ENCODE data around the gene PPP2R2D. TPM values are rescaled to one million over a fixed set of nuclear protein-coding genes. Genes with fewer than 3 reads are reported as not detected.

The PPP2R2D gene
- total RNA-seq, 2 experiments from 2014 or later, result 31.6 to 32.3 TPM

DNA sequence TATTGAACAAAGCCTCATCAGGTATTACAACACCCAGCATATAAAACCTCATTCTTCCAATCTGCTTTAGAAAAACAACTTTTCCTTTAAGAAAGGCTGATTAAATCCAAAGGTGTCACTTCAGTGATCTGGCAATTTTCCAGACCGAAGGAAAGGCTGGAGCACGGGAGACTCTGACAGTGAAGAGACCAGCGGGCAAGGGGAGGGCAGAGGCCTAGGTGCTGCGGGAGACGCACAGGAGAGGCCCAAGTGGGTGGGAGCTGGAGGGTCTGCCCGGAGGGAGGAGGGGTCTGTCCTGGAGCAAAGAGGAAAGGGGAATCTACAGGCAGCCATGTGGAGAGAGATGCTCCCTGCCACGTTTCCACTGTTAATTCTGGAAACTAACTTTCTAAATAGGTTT is 24.3 kb upstream of the PPP2R2D start:
- intact Hi-C loops (cut with micrococcal nuclease), result no loop called here
- peaks cover 19% of the 10 kb centered on the region for H3K27me3 Mint-ChIP-seq
- DNase-seq, result no peak
- H3K36me3 Mint-ChIP-seq (ENCODE audit: low read depth), result no peaks in the 10 kb centered on the region
- POLR2A ChIA-PET, result no interaction called here
- no peak overlapping the region for H3K27ac Mint-ChIP-seq
- TF ChIP-seq, protein P1, sequence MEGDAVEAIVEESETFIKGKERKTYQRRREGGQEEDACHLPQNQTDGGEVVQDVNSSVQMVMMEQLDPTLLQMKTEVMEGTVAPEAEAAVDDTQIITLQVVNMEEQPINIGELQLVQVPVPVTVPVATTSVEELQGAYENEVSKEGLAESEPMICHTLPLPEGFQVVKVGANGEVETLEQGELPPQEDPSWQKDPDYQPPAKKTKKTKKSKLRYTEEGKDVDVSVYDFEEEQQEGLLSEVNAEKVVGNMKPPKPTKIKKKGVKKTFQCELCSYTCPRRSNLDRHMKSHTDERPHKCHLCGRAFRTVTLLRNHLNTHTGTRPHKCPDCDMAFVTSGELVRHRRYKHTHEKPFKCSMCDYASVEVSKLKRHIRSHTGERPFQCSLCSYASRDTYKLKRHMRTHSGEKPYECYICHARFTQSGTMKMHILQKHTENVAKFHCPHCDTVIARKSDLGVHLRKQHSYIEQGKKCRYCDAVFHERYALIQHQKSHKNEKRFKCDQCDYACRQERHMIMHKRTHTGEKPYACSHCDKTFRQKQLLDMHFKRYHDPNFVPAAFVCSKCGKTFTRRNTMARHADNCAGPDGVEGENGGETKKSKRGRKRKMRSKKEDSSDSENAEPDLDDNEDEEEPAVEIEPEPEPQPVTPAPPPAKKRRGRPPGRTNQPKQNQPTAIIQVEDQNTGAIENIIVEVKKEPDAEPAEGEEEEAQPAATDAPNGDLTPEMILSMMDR (IDR thresholded peaks at IDR 0.05), result no peak
- ATAC-seq, result no peak
- CTCF ChIA-PET, result interaction anchor here (1.6 to 2.1 kb wide), 2 partner anchors 9 to 146 kb away, joined by 5 to 9 read pairs; no protein-coding TSS in a partner anchor
- H3K9me3 Mint-ChIP-seq, result no peaks in the 10 kb centered on the region
- H3K4me3 Mint-ChIP-seq, result no peak overlapping the region
- peaks cover 4% of the 10 kb centered on the region for H3K4me1 Mint-ChIP-seq (ENCODE audit: low read depth)

DNA sequence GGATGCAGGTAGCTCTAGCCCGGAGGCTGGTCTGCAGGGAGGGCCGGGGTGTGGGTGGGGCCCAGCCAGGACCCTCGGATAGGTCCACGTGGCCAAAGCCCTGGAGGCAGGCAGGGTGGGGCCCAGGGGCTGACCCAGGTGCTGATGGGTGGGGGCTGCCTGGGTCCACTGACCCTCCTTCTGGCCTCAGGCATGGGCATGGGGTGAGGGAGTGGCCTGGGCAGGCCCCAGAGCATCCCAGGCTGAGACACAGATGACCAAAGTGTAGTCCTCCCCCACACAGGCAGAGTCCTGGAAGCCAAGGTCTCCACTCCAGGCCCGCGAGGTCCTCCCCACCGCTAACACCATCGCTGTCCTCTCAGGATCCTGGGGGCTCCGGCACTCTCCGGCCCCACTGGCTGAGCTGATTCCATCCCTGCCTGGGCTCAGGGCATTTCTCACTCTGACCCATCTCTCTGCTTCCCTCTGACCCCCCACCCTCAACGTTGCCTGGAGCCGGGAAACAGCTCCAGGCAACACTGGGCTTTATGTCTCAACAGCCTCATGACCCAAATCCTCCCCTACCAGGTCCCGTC is 20.7 kb upstream of the PPP2R2D start:
- intact Hi-C loops (cut with micrococcal nuclease), result loop anchor here (10.0 kb wide), 1 partner anchor 65 kb away; no protein-coding TSS in a partner anchor
- TF ChIP-seq, protein P1 (IDR thresholded peaks at IDR 0.05), result no peak
- Mint-ChIP-seq H3K9me3 (no peaks in the 10 kb centered on the region), H3K27ac (no peak overlapping the region), H3K27me3 (peaks cover 19% of the 10 kb centered on the region), H3K36me3 (ENCODE audit: low read depth) (no peaks in the 10 kb centered on the region), H3K4me1 (ENCODE audit: low read depth) (no peaks in the 10 kb centered on the region), H3K4me3 (no peak overlapping the region)
- POLR2A ChIA-PET, result no interaction called here
- DNase-seq, result no peak
- CTCF ChIA-PET, result interaction anchor here (1.0 to 1.5 kb wide), 2 partner anchors 10 to 143 kb away, joined by 3 to 5 read pairs; no protein-coding TSS in a partner anchor
- no peak for ATAC-seq

DNA sequence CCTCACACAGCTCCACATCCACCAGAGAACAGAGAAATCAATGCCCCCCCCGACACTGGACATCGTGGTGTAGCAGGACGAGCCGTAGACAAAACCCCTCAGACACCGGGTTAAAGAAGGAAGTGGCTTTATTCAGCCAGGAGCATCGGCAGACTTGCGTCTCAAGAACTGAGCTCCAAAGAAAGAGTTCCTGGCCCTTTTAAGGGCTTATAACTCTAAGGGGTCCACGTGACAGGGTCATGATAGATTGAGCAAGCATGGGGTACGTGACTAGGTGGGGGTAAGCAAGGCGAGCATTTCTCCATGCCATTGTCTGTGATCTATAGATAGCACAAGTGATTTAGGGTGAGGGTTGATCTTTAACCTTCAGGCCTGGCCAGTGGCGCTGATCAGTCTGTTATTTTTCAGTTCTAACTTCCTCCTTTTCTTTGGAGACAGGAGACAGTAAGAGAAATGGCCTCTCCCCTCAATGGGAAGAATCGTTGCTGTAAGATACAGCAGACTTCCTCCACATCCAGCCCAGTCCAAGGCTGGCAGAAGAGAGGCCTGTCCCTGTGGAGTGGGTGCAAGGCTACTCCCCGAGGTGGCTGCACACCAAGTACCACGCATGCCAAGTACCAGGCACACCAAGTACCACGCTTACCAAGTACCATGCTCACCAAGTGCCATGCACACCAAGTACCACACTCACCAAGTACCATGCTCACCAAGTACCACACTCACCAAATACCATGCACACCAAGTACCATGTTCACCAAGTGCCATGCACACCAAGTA is 19.5 kb upstream of the PPP2R2D start:
- DNase-seq (no peak), ATAC-seq (no peak)
- Mint-ChIP-seq H3K9me3 (no peaks in the 10 kb centered on the region), H3K27me3 (peaks cover 14% of the 10 kb centered on the region), H3K4me1 (ENCODE audit: low read depth) (peaks cover 3% of the 10 kb centered on the region), H3K27ac (no peak overlapping the region), H3K36me3 (ENCODE audit: low read depth) (no peaks in the 10 kb centered on the region), H3K4me3 (no peak overlapping the region)
- intact Hi-C loops (cut with micrococcal nuclease), result loop anchor here (10.0 kb wide), 1 partner anchor 64 kb away; no protein-coding TSS in a partner anchor
- TF ChIP-seq, protein P1 (IDR thresholded peaks at IDR 0.05), result no peak
- POLR2A ChIA-PET, result no interaction called here
- CTCF ChIA-PET, result interaction anchor here (1.5 kb wide), 1 partner anchor 142 kb away, joined by 5 read pairs; no protein-coding TSS in a partner anchor

DNA sequence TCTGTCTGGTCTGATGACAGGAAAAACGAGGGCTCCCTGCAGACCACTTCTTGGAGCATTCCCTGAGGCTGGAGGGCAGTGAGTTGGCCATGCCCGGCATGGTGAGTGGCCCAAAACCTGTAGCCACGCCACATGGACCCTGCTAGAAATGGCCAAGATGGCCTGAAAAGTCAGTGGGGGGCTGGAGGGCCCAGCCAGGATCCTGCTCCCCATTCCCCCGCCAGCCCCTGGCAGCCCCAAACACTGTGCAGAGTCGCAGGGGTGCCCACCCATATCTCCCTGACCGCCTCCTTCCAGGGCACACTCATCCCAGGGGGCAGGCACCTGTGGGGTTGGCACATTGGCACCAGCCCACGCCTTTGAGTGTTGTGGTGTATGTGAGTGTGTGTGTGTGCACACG is 18.7 kb upstream of the PPP2R2D start:
- H3K4me3 Mint-ChIP-seq, result no peak overlapping the region
- intact Hi-C loops (cut with micrococcal nuclease), result loop anchor here (10.0 kb wide), 1 partner anchor 63 kb away; no protein-coding TSS in a partner anchor
- ChIA-PET POLR2A (no interaction called here), CTCF (no interaction called here)
- peaks cover 10% of the 10 kb centered on the region for H3K27me3 Mint-ChIP-seq
- H3K36me3 Mint-ChIP-seq (ENCODE audit: low read depth), result no peaks in the 10 kb centered on the region
- ATAC-seq (no peak), DNase-seq (no peak)
- H3K27ac Mint-ChIP-seq, result no peak overlapping the region
- H3K4me1 Mint-ChIP-seq (ENCODE audit: low read depth), result peaks cover 4% of the 10 kb centered on the region
- TF ChIP-seq, protein P1 (IDR thresholded peaks at IDR 0.05), result no peak
- no peaks in the 10 kb centered on the region for H3K9me3 Mint-ChIP-seq

All from activated CD8-positive, alpha-beta T cell treated with anti-CD3 and anti-CD28 coated beads for 36 hours (primary cell).